Measurements from ENCODE around the gene NUDT14.

- TF ChIP-seq CTCF (IDR thresholded peaks at IDR 0.05; ENCODE audit: low read depth, low read length) (no peak), POLR2A (IDR thresholded peaks at IDR 0.05; ENCODE audit: extremely low read depth, insufficient read length) (no peak), MAX (IDR thresholded peaks at IDR 0.05; ENCODE audit: low read depth, low read length) (no peak), MYC (IDR thresholded peaks at IDR 0.05; ENCODE audit: low read depth, low read length) (no peak)
Observed at GRCh38 chr14:105128059-105128458, 53.1 kb downstream of the NUDT14 start.

Data from NB4 (cell line).